ENCODE data around the gene DCUN1D4. TPM values are rescaled to one million over a fixed set of nuclear protein-coding genes. Genes with fewer than 3 reads are reported as not detected.

The DCUN1D4 gene
- total RNA-seq, 2 experiments from 2014 or later = 24.4 to 30.4 TPM

- intact Hi-C loops (cut with micrococcal nuclease; ENCODE audit: unreplicated experiment) = no loop called here
- no peaks in the 10 kb centered on the region for H3K4me1 ChIP-seq (ENCODE audit: insufficient read depth, low read length, poor library complexity, severe bottlenecking)
- no peaks in the 10 kb centered on the region for H4K20me1 ChIP-seq (ENCODE audit: insufficient read depth, low read length)
- ChIA-PET CTCF (ENCODE audit: unreplicated experiment) (no interaction called here), POLR2A (interaction anchor here (1.4 kb wide), 1 partner anchor 13 kb away, joined by 6 read pairs; no protein-coding TSS in a partner anchor)
- H2AFZ ChIP-seq (ENCODE audit: low read length) = no peak overlapping the region
- no peak overlapping the region for H3K4me3 ChIP-seq (ENCODE audit: low read depth, low read length, poor library complexity, severe bottlenecking)
- H3K9me2 ChIP-seq (ENCODE audit: insufficient read depth, low read length) = no peaks in the 10 kb centered on the region; the same call in 1 of the 2 replicates
- H3K27ac ChIP-seq (ENCODE audit: low read depth, low read length, poor library complexity, severe bottlenecking) = no peak overlapping the region
- H3K4me2 ChIP-seq (ENCODE audit: low read length) = no peak overlapping the region
- no peak for DNase-seq (ENCODE audit: low spot score)
- no peaks in the 10 kb centered on the region for H3K79me2 ChIP-seq (ENCODE audit: insufficient read depth, low read depth, low read length)
- H3K9me3 ChIP-seq (ENCODE audit: low read length) = no peaks in the 10 kb centered on the region
- no peak for TF ChIP-seq EZH2phosphoT487 (IDR thresholded peaks at IDR 0.05; ENCODE audit: borderline replicate concordance, low read depth, low read length)
- TF ChIP-seq CTCF (conservative IDR thresholded peaks at IDR 0.05; ENCODE audit: low read length) = no peak
- H3K36me3 ChIP-seq (ENCODE audit: insufficient read depth, low read length) = peaks cover 41% of the 10 kb centered on the region
- BruUV-seq (replicated peaks) = no TSS peak
These were observed 23.9 kb downstream of the DCUN1D4 start for GRCh38 chr4:51866835-51867234.

- H3K79me2 ChIP-seq (ENCODE audit: insufficient read depth, low read depth, low read length) = no peaks in the 10 kb centered on the region
- no peaks in the 10 kb centered on the region for H3K4me1 ChIP-seq (ENCODE audit: insufficient read depth, low read length, poor library complexity, severe bottlenecking)
- no peaks in the 10 kb centered on the region for H3K9me3 ChIP-seq (ENCODE audit: low read length)
- H3K27ac ChIP-seq (ENCODE audit: low read depth, low read length, poor library complexity, severe bottlenecking) = no peak overlapping the region
- H3K4me3 ChIP-seq (ENCODE audit: low read depth, low read length, poor library complexity, severe bottlenecking) = no peak overlapping the region
- intact Hi-C loops (cut with micrococcal nuclease; ENCODE audit: unreplicated experiment) = no loop called here
- no peak overlapping the region for H3K4me2 ChIP-seq (ENCODE audit: low read length)
- no peak for DNase-seq (ENCODE audit: low spot score)
- ChIA-PET CTCF (ENCODE audit: unreplicated experiment) (no interaction called here), POLR2A (interaction anchor here (1.4 kb wide), 1 partner anchor 12 kb away, joined by 6 read pairs; no protein-coding TSS in a partner anchor)
- no peaks in the 10 kb centered on the region for H4K20me1 ChIP-seq (ENCODE audit: insufficient read depth, low read length)
- H3K9me2 ChIP-seq (ENCODE audit: insufficient read depth, low read length) = no peaks in the 10 kb centered on the region; the same call in 1 of the 2 replicates
- peaks cover 47% of the 10 kb centered on the region for H3K36me3 ChIP-seq (ENCODE audit: insufficient read depth, low read length)
- TF ChIP-seq EZH2phosphoT487 (IDR thresholded peaks at IDR 0.05; ENCODE audit: borderline replicate concordance, low read depth, low read length) = no peak
- TF ChIP-seq CTCF (conservative IDR thresholded peaks at IDR 0.05; ENCODE audit: low read length) = no peak
- BruUV-seq (replicated peaks) = no TSS peak
- no peak overlapping the region for H2AFZ ChIP-seq (ENCODE audit: low read length)
These were observed 24.9 kb downstream of the DCUN1D4 start for GRCh38 chr4:51867689-51868448.

GRCh38 chr4:51868449-51868847 lies 25.5 kb downstream of the DCUN1D4 start:
- H3K27ac ChIP-seq (ENCODE audit: low read depth, low read length, poor library complexity, severe bottlenecking) = no peak overlapping the region
- CTCF ChIA-PET (ENCODE audit: unreplicated experiment) = no interaction called here

More at GRCh38 chr4:51868449-51868847, 25.5 kb downstream of the DCUN1D4 start:
- Histone ChIP-seq H4K20me1 (ENCODE audit: insufficient read depth, low read length) (no peaks in the 10 kb centered on the region), H3K36me3 (ENCODE audit: insufficient read depth, low read length) (peaks cover 50% of the 10 kb centered on the region), H3K9me3 (ENCODE audit: low read length) (no peaks in the 10 kb centered on the region), H2AFZ (ENCODE audit: low read length) (no peak overlapping the region), H3K9me2 (ENCODE audit: insufficient read depth, low read length) (no peaks in the 10 kb centered on the region; the same call in 1 of the 2 replicates), H3K79me2 (ENCODE audit: insufficient read depth, low read depth, low read length) (no peaks in the 10 kb centered on the region), H3K4me3 (ENCODE audit: low read depth, low read length, poor library complexity, severe bottlenecking) (no peak overlapping the region), H3K4me1 (ENCODE audit: insufficient read depth, low read length, poor library complexity, severe bottlenecking) (no peaks in the 10 kb centered on the region), H3K4me2 (ENCODE audit: low read length) (no peak overlapping the region)
- POLR2A ChIA-PET = no interaction called here
- TF ChIP-seq EZH2phosphoT487 (IDR thresholded peaks at IDR 0.05; ENCODE audit: borderline replicate concordance, low read depth, low read length) (no peak), CTCF (conservative IDR thresholded peaks at IDR 0.05; ENCODE audit: low read length) (no peak)
- intact Hi-C loops (cut with micrococcal nuclease; ENCODE audit: unreplicated experiment) = no loop called here
- no TSS peak for BruUV-seq (replicated peaks)
- no peak for DNase-seq (ENCODE audit: low spot score)
